ENCODE results near the gene LY6G6F.

LY6G6F gene

GRCh38 chr6:31706599-31706998, at the start of gene LY6G6F:
TSS of gene LY6G6F (plus strand) at chr6:31706866. CDS start at chr6:31706907, 41 bp downstream.
- DNase-seq = no peak

- no peak for DNase-seq
These were observed 49.1 kb upstream of the LY6G6F start for GRCh38 chr6:31657406-31658157.

GRCh38 chr6:31658158-31658688, 48.4 kb upstream of the LY6G6F start:
- DNase-seq = no peak

DNA sequence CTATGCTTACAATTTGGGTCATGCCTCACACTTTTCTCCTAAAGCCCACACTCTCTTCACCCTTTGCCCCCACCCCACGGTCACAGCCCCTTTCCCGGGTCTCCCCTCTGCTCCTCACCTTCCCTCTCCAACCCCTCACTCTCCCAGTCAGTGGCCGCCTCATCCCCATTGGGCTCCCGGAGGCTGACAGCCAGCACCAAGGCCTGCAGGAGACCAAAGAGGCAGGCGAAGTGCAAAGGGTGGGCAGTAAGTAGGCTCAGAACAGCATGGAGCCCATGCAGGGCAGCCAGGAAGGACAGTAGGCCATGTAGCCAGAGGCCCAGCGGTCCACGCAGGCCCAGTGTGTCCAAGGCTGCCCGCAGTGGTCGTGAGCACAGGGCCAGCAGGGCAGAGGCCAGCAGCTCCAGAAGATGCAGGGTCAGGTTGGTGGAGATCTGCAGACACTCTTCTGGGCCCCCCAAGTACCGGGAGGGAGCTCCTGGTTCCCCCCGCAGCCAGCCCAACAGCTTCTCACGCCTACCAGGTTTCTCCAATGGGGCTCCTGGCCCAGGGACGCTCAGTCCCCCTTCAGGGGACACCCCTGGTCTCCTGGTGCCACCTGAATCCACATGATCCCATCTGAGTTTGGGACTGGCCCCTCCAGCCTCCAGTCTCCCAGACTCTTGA, 47.5 kb upstream of the LY6G6F start:
- no peak for DNase-seq

DNA sequence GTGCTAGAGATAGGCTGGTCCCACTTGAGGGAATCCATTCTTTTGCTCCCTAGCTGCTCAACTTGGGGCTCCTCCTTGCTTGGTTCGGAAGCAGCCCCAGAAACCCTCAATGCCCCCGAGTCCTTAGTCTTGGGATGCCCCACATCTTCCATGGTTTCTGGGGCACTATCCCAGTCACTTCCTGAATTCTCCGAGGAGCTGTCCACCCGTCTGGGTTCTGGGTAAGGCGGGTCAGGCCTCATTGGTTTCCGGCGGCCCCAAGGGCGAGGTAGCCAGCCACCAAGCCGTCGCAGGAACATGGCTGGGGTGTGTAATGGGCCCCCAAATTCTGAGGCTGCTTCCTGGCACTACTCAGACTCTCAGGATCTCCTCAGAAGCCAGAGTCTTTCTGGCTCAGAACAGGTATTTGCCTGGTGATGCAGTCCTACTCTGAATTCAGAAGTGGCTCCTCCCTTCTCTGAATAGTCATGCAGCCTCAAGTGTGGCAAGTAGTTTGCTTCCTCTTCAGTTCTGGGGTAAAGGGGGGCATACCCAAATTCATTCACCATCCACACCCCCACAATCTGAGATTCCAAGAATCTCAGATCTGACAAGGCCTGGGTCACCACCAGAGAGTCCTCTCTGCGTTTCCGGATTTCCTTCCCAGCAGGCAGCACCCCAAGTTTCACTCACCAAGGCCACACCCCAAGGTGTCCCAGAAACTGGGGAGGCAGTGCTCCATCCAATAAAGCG, 46.9 kb upstream of the LY6G6F start:
- DNase-seq = peak; percentile 0

DNA sequence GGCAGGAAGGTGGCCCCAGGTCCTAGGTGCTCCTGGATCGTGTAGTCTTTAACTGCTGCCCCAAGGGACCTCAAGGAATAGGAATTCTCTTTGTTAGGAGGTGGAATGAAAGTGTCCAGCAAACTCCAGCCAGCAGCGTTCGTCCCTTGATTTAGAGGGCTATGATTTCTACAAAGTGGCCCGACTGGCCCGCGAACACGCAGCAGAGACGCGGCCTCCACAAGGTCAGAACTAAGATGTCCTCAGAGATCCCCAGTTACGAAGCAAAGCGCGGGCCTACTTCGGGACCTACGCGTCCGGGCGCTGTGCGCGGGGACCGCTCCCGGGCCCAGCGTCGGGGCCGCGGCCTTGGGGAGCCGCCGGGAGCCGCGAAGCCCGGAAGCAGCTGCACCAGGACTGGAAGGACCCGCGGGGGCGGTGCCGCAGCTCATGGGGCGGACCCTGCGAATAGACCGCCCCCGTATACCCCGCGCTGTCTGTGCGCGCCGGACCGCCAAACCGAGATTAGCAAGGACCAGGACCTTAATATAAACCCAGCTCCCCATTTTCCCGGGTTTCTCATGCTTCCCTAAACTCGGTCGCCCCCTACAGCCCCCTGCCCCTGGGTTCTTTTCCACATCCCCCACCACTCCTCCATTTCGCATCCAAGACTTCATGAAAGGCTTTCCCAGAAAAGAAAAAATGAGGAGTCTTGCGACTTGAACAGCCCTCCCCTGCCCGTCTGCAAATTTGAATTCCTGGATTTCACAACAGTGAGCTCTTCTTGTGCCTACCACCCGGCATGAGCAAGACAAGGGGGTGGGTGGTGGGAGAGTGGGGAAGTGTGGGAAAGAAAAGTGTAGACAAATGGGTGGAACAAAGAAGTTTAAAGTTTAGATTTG, 46.0 kb upstream of the LY6G6F start, which contains the start of gene C6orf47:
Gene C6orf47, minus strand, starts transcription at position 398 of the 881 bp plus-strand sequence. CDS start 831 bp downstream, outside the sequence.
- peak; percentile 79 for DNase-seq

DNA sequence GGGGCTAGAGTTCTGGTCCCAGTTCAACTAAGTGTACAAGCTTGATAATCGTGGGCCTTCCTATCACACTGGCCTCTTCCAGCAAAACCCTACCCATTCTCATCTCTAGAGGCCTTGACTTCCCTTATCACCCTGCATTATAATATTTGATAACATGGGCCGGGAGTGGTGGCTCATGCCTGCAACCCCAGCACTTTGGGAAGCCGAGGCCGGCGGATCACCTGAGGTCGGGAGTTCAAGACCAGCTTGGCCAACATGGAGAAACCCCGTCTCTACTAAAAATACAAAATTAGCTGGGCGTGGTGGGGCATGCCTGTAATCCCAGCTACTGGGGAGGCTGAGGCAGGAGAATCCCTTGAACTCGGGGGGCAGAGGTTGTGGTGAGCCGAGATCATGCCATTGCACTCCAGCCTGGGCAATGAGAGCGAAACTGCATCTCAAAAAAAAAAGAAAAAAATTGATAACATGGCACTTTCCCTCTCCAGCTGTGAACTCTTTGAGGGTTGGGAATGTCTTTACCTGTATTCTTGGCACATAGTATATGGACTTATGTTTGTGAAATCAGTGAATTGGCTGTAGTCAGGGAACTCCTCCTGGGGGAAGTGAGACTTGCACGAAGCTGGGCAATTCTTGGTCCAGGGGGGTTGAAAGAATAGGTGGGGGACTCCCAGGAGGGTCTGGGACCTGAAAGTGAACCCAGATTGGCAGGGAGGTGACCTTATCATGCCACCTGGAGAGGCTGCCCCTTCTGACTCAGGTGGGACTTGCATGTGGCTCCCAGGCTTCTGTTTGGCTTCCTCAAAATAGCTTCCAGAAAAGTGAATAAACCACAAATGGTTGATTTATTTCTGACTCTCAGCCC, 45.2 kb upstream of the LY6G6F start:
- DNase-seq = no peak

DNA sequence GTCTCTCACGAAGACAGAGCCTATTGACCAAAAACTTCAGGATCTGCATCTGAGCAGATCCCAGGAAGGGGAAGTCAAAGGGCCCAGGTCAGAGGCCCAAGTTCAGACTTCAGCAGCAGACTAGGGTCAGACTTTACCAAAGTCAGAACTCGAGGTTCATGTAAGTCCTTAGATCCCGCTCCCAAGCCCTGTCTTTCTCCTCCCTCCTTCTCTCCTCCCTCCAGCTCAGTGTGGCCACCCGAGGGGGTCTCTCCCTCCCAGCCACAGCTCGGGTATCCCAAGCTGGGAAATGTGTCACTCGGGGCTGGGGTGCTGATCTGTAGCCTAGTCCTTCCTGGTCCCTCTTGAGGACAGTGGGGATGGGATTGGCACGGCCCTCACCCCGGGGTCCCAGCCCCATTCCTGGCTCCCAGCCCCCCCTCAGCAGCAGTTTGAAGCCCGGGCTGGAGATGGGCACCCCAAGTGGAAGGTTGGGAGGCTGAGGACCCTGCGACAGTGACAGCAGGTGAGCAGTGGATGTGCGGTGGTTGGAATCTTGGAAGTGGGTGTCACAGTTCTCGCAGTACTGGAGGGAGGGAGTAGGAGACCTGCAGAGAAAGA, 44.4 kb upstream of the LY6G6F start:
- no peak for DNase-seq

DNA sequence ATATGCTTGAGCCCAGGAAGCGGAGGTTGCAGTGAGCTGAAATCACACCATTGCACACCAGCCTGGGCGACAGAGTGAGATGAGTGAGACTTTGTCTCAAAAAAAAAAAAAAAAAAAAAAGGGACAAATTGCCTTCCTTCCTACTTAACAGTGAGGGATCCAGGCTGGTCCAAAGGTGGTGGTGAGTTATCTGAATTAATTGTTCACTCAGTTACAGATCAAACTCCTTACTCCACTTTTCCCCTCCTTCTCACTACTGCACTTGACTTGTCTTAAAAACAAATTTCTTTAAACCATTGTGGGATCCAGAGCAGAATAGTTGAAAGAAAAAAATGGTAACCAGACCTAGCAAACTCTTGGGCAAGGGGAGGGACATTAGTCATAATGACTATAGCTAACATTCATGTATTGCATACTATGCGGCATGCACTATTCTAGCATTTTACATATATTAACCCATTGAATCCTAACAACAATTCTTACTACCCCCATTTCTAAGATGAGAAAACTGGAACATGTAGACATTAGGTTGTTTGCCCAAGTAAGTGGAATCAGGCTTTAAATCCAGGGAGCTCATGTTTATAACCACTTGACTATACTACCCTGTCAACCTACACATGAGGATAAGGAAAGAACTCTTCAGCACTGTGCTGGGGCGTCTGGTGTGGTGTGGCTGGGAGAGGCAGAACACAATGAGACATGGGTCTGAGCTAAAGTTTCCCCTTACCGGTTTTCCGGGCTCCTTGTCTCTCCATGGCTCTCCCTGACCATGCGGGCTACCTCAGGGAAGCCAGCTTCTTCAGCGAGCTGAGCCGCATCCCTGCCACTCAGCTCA, 43.3 kb upstream of the LY6G6F start:
- no peak for DNase-seq

GRCh38 chr6:31663961-31664789, 42.5 kb upstream of the LY6G6F start:
- no peak for DNase-seq

GRCh38 chr6:31664790-31665500, 41.7 kb upstream of the LY6G6F start, which contains the start of gene GPANK1:
TSS of gene GPANK1 (minus strand) at chr6:31664997. CDS start at chr6:31664478, 519 bp downstream.
- DNase-seq = peak; percentile 89

- peak; percentile 96 for DNase-seq
These were observed 40.9 kb upstream of the LY6G6F start, which contains the start of gene CSNK2B for GRCh38 chr6:31665501-31666336. TSS of gene CSNK2B (plus strand) at chr6:31666080. CDS start at chr6:31666832, 752 bp downstream.

DNA sequence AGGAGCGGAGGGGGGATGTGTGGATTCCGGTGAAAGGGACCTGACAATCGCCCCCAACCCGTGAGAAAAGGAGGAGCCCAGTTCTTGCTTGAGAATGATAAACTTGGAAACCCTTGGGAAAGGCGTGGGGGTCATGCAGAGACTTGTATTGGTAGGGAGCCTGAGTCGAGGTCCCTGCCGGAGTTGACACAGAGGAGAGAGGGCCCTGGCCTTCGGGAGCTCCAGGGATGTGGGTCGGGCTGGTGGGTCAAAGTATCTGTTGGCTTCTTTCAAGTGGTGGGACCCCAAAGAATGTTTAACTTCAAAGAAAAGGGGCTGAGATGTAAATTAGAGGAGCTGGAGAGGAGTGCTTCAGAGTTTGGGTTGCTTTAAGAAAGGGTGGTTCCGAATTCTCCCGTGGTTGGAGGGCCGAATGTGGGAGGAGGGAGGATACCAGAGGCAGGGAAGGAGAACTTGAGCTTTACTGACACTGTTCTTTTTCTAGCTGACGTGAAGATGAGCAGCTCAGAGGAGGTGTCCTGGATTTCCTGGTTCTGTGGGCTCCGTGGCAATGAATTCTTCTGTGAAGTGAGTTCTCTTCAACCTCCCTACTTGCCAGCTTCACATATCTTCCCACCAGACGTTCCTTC, 40.2 kb upstream of the LY6G6F start:
- no peak for DNase-seq

GRCh38 chr6:31669676-31670075, 37.0 kb upstream of the LY6G6F start, which contains the start of gene LY6G5B:
TSS of gene LY6G5B (plus strand) at chr6:31669976. CDS start at chr6:31670951, 975 bp downstream.
- no peak for DNase-seq

DNA sequence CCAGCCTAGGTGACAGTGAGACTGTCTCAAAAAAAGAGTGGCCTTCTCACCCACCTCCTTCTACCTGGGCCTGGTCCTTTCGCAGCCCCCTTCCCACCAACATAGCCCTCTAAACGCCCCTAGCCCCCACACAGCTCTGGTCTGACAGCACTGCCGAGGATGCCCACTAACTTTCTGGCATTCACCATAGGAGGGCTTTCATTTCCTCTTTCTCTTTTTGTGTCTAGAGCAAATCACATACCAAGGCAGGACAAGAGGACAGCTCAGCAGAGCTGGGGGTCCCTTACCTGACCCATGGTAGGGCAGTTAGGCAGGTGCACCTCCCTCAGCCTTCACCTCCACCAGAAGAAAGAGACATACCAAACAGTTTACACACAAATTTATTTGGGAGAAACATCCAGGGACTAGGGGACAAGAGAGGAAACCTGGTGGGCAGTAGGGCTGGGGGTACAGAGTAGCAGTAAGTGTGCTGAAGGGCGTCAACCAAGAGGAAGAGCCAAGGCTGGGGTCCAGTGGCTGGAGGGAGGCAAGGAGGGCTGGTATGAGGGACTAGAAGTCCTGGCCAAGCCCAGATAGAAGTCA, 30.3 kb upstream of the LY6G6F start:
- no peak for DNase-seq

- no peak for DNase-seq
These were observed 29.8 kb upstream of the LY6G6F start for GRCh38 chr6:31676904-31677303.
